ENCODE data around the gene ACACB. TPM values are rescaled to one million over a fixed set of nuclear protein-coding genes. Genes with fewer than 3 reads are reported as not detected.

Gene ACACB
- total RNA-seq, 6 experiments from 2014 or later, result 107 to 237 (median 187) TPM

DNA sequence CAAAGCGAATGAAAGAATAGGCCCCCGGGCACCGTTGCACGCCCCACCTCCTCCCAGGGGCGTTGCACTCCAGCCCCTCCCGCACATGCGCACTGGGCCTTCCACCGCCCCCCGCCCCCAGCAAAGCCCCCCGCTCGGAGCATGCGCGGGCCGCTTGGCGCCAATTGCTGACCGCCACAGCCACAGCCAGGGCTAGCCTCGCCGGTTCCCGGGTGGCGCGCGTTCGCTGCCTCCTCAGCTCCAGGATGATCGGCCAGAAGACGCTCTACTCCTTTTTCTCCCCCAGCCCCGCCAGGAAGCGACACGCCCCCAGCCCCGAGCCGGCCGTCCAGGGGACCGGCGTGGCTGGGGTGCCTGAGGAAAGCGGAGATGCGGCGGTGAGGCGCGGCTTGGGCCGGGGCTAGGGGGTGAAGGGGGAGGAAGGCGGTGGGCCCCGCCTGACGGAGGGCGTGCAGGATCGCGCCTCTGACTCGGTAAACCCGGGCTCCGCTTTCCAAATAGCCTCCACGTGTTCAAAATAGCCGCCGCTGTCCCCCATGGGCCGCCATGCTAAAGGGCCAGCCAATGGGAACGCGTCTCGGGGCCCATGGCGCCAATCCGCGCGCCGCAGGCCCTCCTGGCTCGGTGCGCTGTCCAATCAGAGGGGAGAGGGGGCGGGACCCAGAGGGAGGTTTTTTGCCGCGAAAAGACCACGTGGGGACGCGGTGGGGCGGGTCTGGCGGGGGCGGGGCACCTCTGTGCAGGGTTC is 18.8 kb upstream of the ACACB start, which contains the start of gene UNG:
UNG (plus strand) TSS at position 163 of the 748 bp plus-strand sequence; CDS start at position 246, 83 bp downstream.
- DNase-seq, result peak; percentile 97 to 99 (median 98)
- H3K27me3 ChIP-seq, result no peaks in the 10 kb centered on the region
- peaks cover 0 to 9% (median 1%) of the 10 kb centered on the region in 4 donors for H3K36me3 ChIP-seq
- H3K4me3 ChIP-seq, result peak within 1 kb of the TSS; percentile 81 to 93 (median 86)
- H3K4me1 ChIP-seq, result peaks cover 0 to 23% (median 7%) of the 10 kb centered on the region in 4 donors
- peak within 1 kb of the TSS; percentile 55 to 79 (median 66) for H3K27ac ChIP-seq
- intact Hi-C loops (cut with DNase I), result no loop called here
- TF ChIP-seq POLR2A (IDR thresholded peaks at IDR 0.05), result no peak
- TF ChIP-seq, protein P1, sequence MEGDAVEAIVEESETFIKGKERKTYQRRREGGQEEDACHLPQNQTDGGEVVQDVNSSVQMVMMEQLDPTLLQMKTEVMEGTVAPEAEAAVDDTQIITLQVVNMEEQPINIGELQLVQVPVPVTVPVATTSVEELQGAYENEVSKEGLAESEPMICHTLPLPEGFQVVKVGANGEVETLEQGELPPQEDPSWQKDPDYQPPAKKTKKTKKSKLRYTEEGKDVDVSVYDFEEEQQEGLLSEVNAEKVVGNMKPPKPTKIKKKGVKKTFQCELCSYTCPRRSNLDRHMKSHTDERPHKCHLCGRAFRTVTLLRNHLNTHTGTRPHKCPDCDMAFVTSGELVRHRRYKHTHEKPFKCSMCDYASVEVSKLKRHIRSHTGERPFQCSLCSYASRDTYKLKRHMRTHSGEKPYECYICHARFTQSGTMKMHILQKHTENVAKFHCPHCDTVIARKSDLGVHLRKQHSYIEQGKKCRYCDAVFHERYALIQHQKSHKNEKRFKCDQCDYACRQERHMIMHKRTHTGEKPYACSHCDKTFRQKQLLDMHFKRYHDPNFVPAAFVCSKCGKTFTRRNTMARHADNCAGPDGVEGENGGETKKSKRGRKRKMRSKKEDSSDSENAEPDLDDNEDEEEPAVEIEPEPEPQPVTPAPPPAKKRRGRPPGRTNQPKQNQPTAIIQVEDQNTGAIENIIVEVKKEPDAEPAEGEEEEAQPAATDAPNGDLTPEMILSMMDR (IDR thresholded peaks at IDR 0.05), result no peak
- WGBS (ENCODE audit: insufficient coverage, low coverage, low lambda C conversion rate, missing lambda C conversion rate), result 2% methylated on average over 9 of the region's 71 CpGs
- H3K9me3 ChIP-seq, result no peaks in the 10 kb centered on the region
- ATAC-seq, result peak; percentile 90 to 93 (median 92)

DNA sequence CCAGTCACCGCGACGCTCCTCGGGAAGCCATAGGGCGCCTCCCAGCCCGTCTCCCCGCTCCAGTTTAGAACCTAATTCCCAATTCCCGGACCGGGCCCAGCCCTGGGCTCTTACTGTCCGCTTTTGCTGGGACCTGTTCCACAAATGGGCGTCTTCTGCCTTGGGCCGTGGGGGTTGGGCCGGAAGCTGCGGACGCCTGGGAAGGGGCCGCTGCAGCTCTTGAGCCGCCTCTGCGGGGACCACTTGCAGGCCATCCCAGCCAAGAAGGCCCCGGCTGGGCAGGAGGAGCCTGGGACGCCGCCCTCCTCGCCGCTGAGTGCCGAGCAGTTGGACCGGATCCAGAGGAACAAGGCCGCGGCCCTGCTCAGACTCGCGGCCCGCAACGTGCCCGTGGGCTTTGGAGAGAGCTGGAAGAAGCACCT is 18.2 kb upstream of the ACACB start:
- H3K36me3 ChIP-seq, result peaks cover 0 to 14% (median 4%) of the 10 kb centered on the region in 4 donors
- H3K27me3 ChIP-seq, result no peaks in the 10 kb centered on the region
- H3K4me1 ChIP-seq, result peaks cover 0 to 20% (median 7%) of the 10 kb centered on the region in 4 donors
- intact Hi-C loops (cut with DNase I), result no loop called here
- peak overlapping the region; percentile 81 to 93 (median 86) for H3K4me3 ChIP-seq
- ATAC-seq, result peak; percentile 40 to 56 (median 50)
- H3K9me3 ChIP-seq, result no peaks in the 10 kb centered on the region
- TF ChIP-seq, protein P1 (IDR thresholded peaks at IDR 0.05), result no peak
- TF ChIP-seq POLR2A (IDR thresholded peaks at IDR 0.05), result peak; percentile 61
- under 1% methylated on average over 17 of the region's 32 CpGs for WGBS (ENCODE audit: insufficient coverage, low coverage, low lambda C conversion rate, missing lambda C conversion rate)
- peak in 1 of 3 donors; percentile 76 for DNase-seq
- peak overlapping the region; percentile 55 to 79 (median 66) for H3K27ac ChIP-seq

DNA sequence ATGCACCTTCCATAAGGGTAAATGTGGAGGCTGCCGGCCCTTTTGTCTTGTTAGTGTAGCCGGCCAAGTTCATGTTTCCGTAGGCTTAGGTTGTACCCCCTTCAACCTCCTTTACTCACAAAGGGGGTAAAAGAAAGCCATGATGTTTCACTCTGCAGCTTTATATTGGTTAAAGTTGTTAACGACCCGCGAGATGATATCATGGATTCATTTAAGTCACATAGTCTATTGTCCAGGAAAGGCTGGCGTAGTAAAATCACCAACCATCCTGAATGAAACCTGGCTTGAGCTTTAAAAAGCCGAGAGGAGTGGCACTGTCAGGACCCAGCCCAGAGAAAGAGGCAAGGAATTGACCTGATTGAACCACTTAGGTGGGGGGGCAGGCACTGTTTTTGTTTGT is 17.7 kb upstream of the ACACB start:
- Histone ChIP-seq H3K4me3 (peak overlapping the region; percentile 81 to 93 (median 86)), H3K4me1 (peaks cover 0 to 18% (median 7%) of the 10 kb centered on the region in 4 donors), H3K27me3 (no peaks in the 10 kb centered on the region), H3K9me3 (no peaks in the 10 kb centered on the region), H3K27ac (peak overlapping the region; percentile 55 to 79 (median 66)), H3K36me3 (peaks cover 0 to 17% (median 6%) of the 10 kb centered on the region in 4 donors)
- ATAC-seq (peak in 2 of 4 donors; percentile 8 to 19), DNase-seq (peak in 1 of 3 donors; percentile 45)
- 2% methylated on average over 8 of the region's 8 CpGs for WGBS (ENCODE audit: insufficient coverage, low coverage, low lambda C conversion rate, missing lambda C conversion rate)
- TF ChIP-seq, protein P1 (IDR thresholded peaks at IDR 0.05), result no peak
- no peak for TF ChIP-seq POLR2A (IDR thresholded peaks at IDR 0.05)
- intact Hi-C loops (cut with DNase I), result no loop called here

DNA sequence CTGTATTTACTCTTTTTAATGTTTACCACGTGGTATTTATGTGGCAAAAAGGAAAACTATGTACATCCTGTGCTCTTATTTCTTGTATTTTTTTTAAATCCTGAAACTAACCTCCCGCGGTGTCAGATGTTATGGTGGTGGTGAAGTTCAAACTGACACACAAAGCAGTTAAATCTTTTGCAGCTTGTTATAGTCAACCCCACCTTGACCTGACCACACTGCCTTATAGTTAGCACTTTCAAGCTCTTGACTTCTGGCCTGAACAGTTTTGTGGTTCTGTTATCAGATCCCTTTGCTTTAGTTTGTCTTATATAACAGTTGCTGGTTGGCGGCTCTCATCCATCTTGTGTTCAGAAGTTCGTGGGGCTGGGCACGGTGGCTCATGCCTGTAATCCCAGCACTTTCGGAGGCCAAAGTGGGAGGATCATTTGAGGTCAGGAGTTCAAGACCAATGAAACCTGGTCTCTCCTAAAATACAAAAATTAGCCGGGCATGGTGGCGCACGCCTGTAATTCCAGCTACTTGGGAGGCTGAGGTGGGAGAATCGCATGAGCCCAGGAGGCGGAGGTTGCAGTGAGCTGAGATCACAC is 16.9 kb upstream of the ACACB start:
- no peak for ATAC-seq
- H3K4me3 ChIP-seq, result peak overlapping the region in 2 of 3 donors; percentile 86 to 93
- peaks cover 0 to 16% (median 7%) of the 10 kb centered on the region in 4 donors for H3K4me1 ChIP-seq
- peaks cover 0 to 25% (median 10%) of the 10 kb centered on the region in 4 donors for H3K36me3 ChIP-seq
- 45% methylated on average over 8 of the region's 12 CpGs for WGBS (ENCODE audit: insufficient coverage, low coverage, low lambda C conversion rate, missing lambda C conversion rate)
- intact Hi-C loops (cut with DNase I), result no loop called here
- no peaks in the 10 kb centered on the region for H3K9me3 ChIP-seq
- TF ChIP-seq, protein P1 (IDR thresholded peaks at IDR 0.05), result no peak
- no peak for TF ChIP-seq POLR2A (IDR thresholded peaks at IDR 0.05)
- H3K27me3 ChIP-seq, result no peaks in the 10 kb centered on the region
- DNase-seq, result no peak
- no peak overlapping the region for H3K27ac ChIP-seq
